Endodermal cell (in vitro differentiated cells): ENCODE data around the gene SLC13A1. TPM values are rescaled to one million over a fixed set of nuclear protein-coding genes. Genes with fewer than 3 reads are reported as not detected.
A peak's percentile ranks its signal among the peaks of the same experiment; 100 is the strongest.

Source experiments
- DNase-seq: peaks from one replicate; pipeline ENCODE4 v3.0.0-alpha.2; 2017
- H3K27ac ChIP-seq: 2 replicates; pipeline ENCODE4 v1.5.1; 2013; ENCODE audit warnings: mild to moderate bottlenecking, low read depth, low read length, moderate library complexity
- H3K27me3 ChIP-seq: 2 replicates; pipeline ENCODE4 v1.6.1; 2013; ENCODE audit warnings: mild to moderate bottlenecking, low read length, moderate library complexity; ENCODE audit not compliant: insufficient read depth, control insufficient read depth, poor library complexity, severe bottlenecking
- H3K36me3 ChIP-seq: 2 replicates; pipeline ENCODE4 v1.7.0; 2013; ENCODE audit warnings: mild to moderate bottlenecking, low read length, moderate library complexity; ENCODE audit not compliant: control insufficient read depth, insufficient read depth
- H3K4me1 ChIP-seq: one replicate; pipeline ENCODE4 v1.7.0; 2013; ENCODE audit warnings: low read length; ENCODE audit not compliant: control insufficient read depth, insufficient read depth
- H3K4me3 ChIP-seq: 2 replicates; pipeline ENCODE4 v1.5.1; 2013; ENCODE audit warnings: mild to moderate bottlenecking, low read length, moderate library complexity
- H3K9ac ChIP-seq: 2 replicates; pipeline ENCODE4 v1.6.1; 2013; ENCODE audit warnings: mild to moderate bottlenecking, low read length, moderate library complexity; ENCODE audit not compliant: poor library complexity, severe bottlenecking; ENCODE audit errors: extremely low read depth
- H3K9me3 ChIP-seq: 2 replicates; pipeline ENCODE4 v1.6.1; 2013; ENCODE audit warnings: mild to moderate bottlenecking, low read length, moderate library complexity; ENCODE audit not compliant: control insufficient read depth
- H3K27ac Mint-ChIP-seq: 2 replicates; pipeline ENCODE4 v1.8.0; 2020; ENCODE audit warnings: mixed read lengths
- H3K27me3 Mint-ChIP-seq: 2 replicates; pipeline ENCODE4 v1.8.0; 2021; ENCODE audit warnings: mild to moderate bottlenecking, mixed read lengths; ENCODE audit not compliant: insufficient read depth
- H3K36me3 Mint-ChIP-seq: 2 replicates; pipeline ENCODE4 v1.8.0; 2020; ENCODE audit warnings: low read depth, mixed read lengths
- H3K4me1 Mint-ChIP-seq: 2 replicates; pipeline ENCODE4 v1.8.0; 2020; ENCODE audit warnings: mixed read lengths
- H3K4me3 Mint-ChIP-seq: 2 replicates; pipeline ENCODE4 v1.8.0; 2020; ENCODE audit warnings: mild to moderate bottlenecking, moderate library complexity, mixed read lengths
- H3K9me3 Mint-ChIP-seq: 2 replicates; pipeline ENCODE4 v1.8.0; 2020; ENCODE audit warnings: mild to moderate bottlenecking, mixed read lengths
- CTCF ChIP-seq: fragments of 200-600 bp; sonication (generic); conservative IDR thresholded peaks from 2 replicates; pipeline ENCODE4 v1.5.0; 2021; ENCODE audit warnings: antibody characterized with exemption, mild to moderate bottlenecking
- WGBS, 2 experiments: methylation state at CpG; one replicate each; pipeline versions ENCODE4 v1.1.5 to v1.1.7; 2013; ENCODE audit warnings: missing lambda C conversion rate in 2 of 2, mixed read lengths in 1 of 2; ENCODE audit not compliant: insufficient coverage in 1 of 2, insufficient read length in 1 of 2; 5-methylcytosine and 5-hydroxymethylcytosine counted together
- total RNA-seq, 2 donors: library from RNA; stranded (reverse); fragmentation: NEBNext Ultra II Directional in 1 of 2; extraction: Animal tissue kit (Norgen Biotek cat#: 25700) in 1 of 2; gene quantifications; 2 replicates in 1 of 2; 3 replicates in 1 of 2; pipeline ENCODE4 v1.2.1, GENCODE V29; 2021

Gene SLC13A1
- total RNA-seq, 2 donors from 2014 or later = not detected

- no peaks in the 10 kb centered on the region for H3K36me3 Mint-ChIP-seq
- 94% methylated on average over 2 of the region's 2 CpGs; no CpG with 5 or more reads in 1 of the 2 experiments for WGBS, 2 experiments
- TF ChIP-seq CTCF = no peak
- Histone ChIP-seq H3K27me3 (no peaks in the 10 kb centered on the region), H3K36me3 (no peaks in the 10 kb centered on the region), H3K9ac (no peak overlapping the region), H3K4me3 (no peak overlapping the region), H3K9me3 (no peaks in the 10 kb centered on the region), H3K27ac (no peak overlapping the region), H3K4me1 (no peaks in the 10 kb centered on the region)
- no peaks in the 10 kb centered on the region for H3K27me3 Mint-ChIP-seq
- H3K4me1 Mint-ChIP-seq = peaks cover 9% of the 10 kb centered on the region
- no peaks in the 10 kb centered on the region for H3K9me3 Mint-ChIP-seq
- DNase-seq = no peak
- H3K27ac Mint-ChIP-seq = no peak overlapping the region
- no peak overlapping the region for H3K4me3 Mint-ChIP-seq
Observed at GRCh38 chr7:123131556-123131955, 68.2 kb downstream of the SLC13A1 start.

GRCh38 chr7:123131140-123131539, 68.6 kb downstream of the SLC13A1 start:
- Histone ChIP-seq H3K9me3 (no peaks in the 10 kb centered on the region), H3K36me3 (no peaks in the 10 kb centered on the region), H3K4me3 (no peak overlapping the region), H3K27ac (no peak overlapping the region), H3K4me1 (no peaks in the 10 kb centered on the region), H3K9ac (no peak overlapping the region), H3K27me3 (no peaks in the 10 kb centered on the region)
- H3K27me3 Mint-ChIP-seq = no peaks in the 10 kb centered on the region
- TF ChIP-seq CTCF = peak; percentile 46
- DNase-seq = no peak
- no peak overlapping the region for H3K4me3 Mint-ChIP-seq
- 100% methylated on average over 1 of the region's 1 CpG for WGBS, 2 experiments
- no peak overlapping the region for H3K27ac Mint-ChIP-seq
- peaks cover 9% of the 10 kb centered on the region for H3K4me1 Mint-ChIP-seq
- no peaks in the 10 kb centered on the region for H3K9me3 Mint-ChIP-seq
- no peaks in the 10 kb centered on the region for H3K36me3 Mint-ChIP-seq

- no peaks in the 10 kb centered on the region for H3K36me3 Mint-ChIP-seq
- Histone ChIP-seq H3K36me3 (no peaks in the 10 kb centered on the region), H3K27me3 (no peaks in the 10 kb centered on the region), H3K9ac (no peak overlapping the region), H3K4me1 (no peaks in the 10 kb centered on the region), H3K4me3 (no peak overlapping the region), H3K9me3 (no peaks in the 10 kb centered on the region), H3K27ac (no peak overlapping the region)
- no peaks in the 10 kb centered on the region for H3K9me3 Mint-ChIP-seq
- H3K27ac Mint-ChIP-seq = no peak overlapping the region
- no peak for DNase-seq
- no peaks in the 10 kb centered on the region for H3K27me3 Mint-ChIP-seq
- H3K4me3 Mint-ChIP-seq = no peak overlapping the region
- 94% methylated on average over 1 of the region's 2 CpGs; no CpG with 5 or more reads in 1 of the 2 experiments for WGBS, 2 experiments
- peaks cover 9% of the 10 kb centered on the region for H3K4me1 Mint-ChIP-seq
- TF ChIP-seq CTCF = no peak
Observed at GRCh38 chr7:123126691-123127090, 73.1 kb downstream of the SLC13A1 start.
